Fibroblast of the conjunctiva (primary cell): ENCODE measurements around the gene OLFM1.
"Not testable (repeated sequence)": the region's sequence is repeated elsewhere in the genome, so short reads cannot be mapped to it uniquely, and the experiment has no call there.

Source experiments
- DNase-seq: peaks from one replicate; pipeline ENCODE4 v3.0.0-alpha.2; 2010; ENCODE audit warnings: low read depth

OLFM1 gene

GRCh38 chr9:135060461-135061116 lies 26.9 kb upstream of the OLFM1 start:
- no peak for DNase-seq

- no peak for DNase-seq
These were observed 26.0 kb upstream of the OLFM1 start for GRCh38 chr9:135061441-135061840.

GRCh38 chr9:135062254-135062653 lies 25.2 kb upstream of the OLFM1 start:
- no peak for DNase-seq

- not testable (repeated sequence) for DNase-seq
These were observed 24.0 kb upstream of the OLFM1 start for GRCh38 chr9:135063466-135063865.

- DNase-seq, result not testable (repeated sequence)
These were observed 23.6 kb upstream of the OLFM1 start for GRCh38 chr9:135063888-135064287.

GRCh38 chr9:135065151-135065550 lies 22.3 kb upstream of the OLFM1 start:
- DNase-seq, result no peak

- DNase-seq, result no peak
These were observed 21.7 kb upstream of the OLFM1 start for GRCh38 chr9:135065804-135066203.

- DNase-seq, result no peak
These were observed 21.2 kb upstream of the OLFM1 start for GRCh38 chr9:135066291-135066690.

- DNase-seq, result no peak
These were observed 20.3 kb upstream of the OLFM1 start for GRCh38 chr9:135067096-135067710.

GRCh38 chr9:135068776-135069415 lies 18.6 kb upstream of the OLFM1 start:
- DNase-seq, result no peak

- DNase-seq, result no peak
These were observed 17.8 kb upstream of the OLFM1 start for GRCh38 chr9:135069558-135070197.

- no peak for DNase-seq
These were observed 17.1 kb upstream of the OLFM1 start for GRCh38 chr9:135070198-135070951.

GRCh38 chr9:135070964-135071735 lies 16.3 kb upstream of the OLFM1 start:
- DNase-seq, result no peak

- no peak for DNase-seq
These were observed 14.3 kb upstream of the OLFM1 start for GRCh38 chr9:135073081-135073740.

- no peak for DNase-seq
These were observed 13.6 kb upstream of the OLFM1 start for GRCh38 chr9:135073741-135074305.

- DNase-seq, result no peak
These were observed 12.9 kb upstream of the OLFM1 start for GRCh38 chr9:135074354-135075233.

- no peak for DNase-seq
These were observed 12.0 kb upstream of the OLFM1 start for GRCh38 chr9:135075234-135076142.

GRCh38 chr9:135076143-135076875 lies 11.2 kb upstream of the OLFM1 start:
- no peak for DNase-seq
